Caki2 (cell line): ENCODE data around the gene PLA2G2F. TPM values are rescaled to one million over a fixed set of nuclear protein-coding genes. Genes with fewer than 3 reads are reported as not detected.

ENCODE experiments used
- DNase-seq: peaks from one replicate; pipeline ENCODE4 v3.0.0-alpha.2; 2015; ENCODE audit warnings: low read depth
- in situ Hi-C: cut with HindIII; loops from 2 replicates; pipeline ENCODE4 v1.10.0; 2016; ENCODE audit warnings: low sequenced_read_pairs, low pct_unique_long_range_greater_than_20kb, mixed read lengths
- total RNA-seq: library from RNA; depleted of rRNA; stranded (reverse); fragments of >200 nt; shearing (Covaris generic); gene quantifications from 2 replicates; pipeline ENCODE4 v1.2.3, GENCODE V29; 2014; ENCODE audit warnings: low replicate concordance; rRNA removed

PLA2G2F gene, protein sequence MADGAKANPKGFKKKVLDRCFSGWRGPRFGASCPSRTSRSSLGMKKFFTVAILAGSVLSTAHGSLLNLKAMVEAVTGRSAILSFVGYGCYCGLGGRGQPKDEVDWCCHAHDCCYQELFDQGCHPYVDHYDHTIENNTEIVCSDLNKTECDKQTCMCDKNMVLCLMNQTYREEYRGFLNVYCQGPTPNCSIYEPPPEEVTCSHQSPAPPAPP
- not detected in 2 replicates for total RNA-seq

DNA sequence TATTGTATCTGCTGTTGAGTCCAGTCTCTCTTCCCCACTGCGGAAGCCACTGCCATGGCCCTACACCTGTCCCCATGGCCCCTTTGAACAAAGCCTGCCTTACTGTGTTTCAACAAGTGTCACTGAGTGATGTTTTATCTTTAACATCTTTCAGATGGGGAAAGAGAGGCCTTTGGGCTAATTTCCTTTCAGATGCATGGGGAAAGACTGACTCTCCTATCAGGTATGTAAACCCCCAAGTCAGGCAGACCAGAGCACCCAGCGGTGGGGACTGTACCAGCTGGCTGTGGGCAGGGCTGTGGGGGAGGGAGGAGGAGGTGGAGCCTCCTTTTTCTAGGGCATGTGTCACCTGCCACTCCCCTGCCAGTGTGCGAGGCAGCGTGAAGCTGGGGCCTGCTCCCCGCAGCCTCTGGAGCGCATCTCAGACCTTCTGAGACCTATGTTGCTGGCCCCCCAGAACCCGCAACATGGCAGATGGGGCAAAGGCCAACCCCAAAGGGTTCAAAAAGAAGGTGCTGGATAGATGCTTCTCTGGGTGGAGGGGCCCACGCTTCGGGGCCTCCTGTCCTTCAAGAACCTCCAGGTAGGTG lies at the start of gene PLA2G2F:
PLA2G2F (plus strand) TSS at position 363 of the 590 bp plus-strand sequence; CDS start at position 468, 105 bp downstream.
- no peak for DNase-seq
- in situ Hi-C loops = no loop called here

DNA sequence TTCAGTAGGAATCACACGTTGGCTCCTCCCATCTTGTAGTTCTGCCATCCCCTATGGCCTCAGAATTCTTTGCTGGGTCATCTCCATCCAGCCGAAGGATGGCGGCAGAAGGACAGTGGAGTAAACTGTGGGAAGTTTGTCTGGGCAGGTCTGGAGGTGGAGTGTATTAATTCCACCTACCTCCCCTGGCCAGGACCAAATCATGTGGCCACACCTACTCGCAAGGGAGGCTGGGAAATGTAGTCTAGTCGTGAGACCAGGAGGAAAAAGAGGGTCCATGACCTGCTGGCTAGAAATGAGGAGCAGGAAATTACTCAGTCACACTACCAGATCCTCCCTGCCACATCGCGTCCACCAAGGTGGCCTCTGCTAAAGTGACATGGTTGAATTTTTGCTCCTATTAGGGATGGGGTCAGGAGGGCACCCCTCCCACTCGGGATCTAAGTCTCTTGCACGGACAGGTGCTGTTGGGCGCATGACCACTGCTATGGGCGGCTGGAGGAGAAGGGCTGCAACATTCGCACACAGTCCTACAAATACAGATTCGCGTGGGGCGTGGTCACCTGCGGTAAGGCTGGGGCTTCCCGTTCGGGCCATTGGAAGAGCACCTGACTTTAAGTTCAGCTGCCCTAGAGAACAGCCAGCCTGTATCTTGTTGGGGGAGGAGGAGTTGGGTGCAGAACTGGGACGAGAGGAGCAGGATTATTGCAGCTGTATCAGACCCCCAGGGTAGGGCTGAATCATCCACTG lies 49.6 kb upstream of the PLA2G2F start:
- no peak for DNase-seq
- in situ Hi-C loops = no loop called here

DNA sequence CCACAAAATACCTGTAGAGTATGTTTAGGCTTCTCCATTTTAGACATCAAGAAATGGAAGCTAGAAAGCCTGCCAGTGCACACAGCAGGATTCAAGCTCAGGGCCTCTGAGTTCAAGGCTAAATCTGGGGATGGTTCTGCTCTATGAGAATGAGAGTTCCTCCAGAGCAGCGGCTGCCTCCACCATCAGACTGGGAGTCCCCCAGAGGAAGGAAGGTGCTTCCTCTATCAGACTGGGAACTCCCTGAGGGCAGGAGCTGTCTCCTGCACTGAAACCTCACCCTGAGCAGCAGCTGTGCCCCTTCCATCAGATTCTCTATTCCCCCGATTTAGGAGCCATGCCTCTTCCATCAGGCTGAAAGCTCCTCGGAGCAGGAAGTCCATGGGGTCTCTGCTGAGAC lies 49.0 kb upstream of the PLA2G2F start:
- DNase-seq = no peak
- in situ Hi-C loops = no loop called here

DNA sequence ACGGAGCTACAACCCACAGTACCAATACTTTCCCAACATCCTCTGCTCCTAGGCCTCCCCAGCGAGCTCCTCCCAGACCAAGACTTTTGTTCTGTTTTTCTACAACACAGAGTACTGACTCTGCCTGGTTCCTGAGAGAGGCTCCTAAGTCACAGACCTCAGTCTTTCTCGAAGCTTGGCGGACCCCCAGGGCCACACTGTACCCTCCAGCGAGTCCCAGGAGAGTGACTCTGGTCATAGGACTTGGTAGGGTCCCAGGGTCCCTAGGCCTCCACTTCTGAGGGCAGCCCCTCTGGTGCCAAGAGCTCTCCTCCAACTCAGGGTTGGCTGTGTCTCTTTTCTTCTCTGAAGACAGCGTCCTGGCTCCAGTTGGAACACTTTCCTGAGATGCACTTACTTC lies 48.5 kb upstream of the PLA2G2F start:
- DNase-seq = no peak
- in situ Hi-C loops = no loop called here

DNA sequence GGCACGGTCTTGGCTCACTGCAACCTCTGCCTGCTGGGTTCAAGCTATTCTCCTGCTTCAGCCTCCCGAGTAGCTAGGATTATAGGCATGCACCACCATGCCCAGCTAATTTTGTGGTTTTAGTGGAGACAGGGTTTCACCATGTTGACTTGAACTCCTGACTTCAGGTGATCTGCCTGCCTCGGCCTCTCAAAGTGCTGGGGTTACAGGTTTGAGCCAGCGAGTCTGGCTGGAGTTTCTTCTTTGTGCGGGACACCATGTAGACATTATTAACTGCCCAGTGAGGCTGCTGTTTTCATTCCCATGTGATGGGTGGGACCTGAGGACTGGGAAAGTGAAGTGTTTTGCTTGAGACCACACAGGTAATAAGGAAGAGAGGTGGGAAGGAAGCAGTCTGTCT lies 45.8 kb upstream of the PLA2G2F start:
- DNase-seq = no peak
- in situ Hi-C loops = no loop called here

DNA sequence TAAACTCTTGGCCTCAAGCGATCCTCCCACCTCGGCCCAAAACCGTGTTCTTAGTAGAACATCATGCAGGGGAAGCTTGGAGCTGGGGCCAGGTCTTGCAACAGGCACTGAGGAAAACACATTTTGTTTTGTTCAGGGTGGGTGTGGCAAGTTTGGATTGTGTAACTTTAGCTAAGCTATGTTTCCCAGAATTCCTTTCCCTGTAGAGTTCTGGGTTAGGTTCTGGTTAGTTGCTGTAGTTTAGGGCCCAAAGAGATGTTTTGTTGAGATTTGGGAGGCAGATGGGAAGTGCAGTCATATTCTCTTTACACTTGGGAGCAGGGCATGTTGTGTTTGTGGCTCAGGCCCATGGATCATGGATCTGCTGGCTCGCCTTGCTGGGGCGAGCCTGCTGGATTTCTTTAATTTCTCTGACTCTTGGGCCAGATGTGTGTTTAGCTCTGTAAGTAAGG lies 45.2 kb upstream of the PLA2G2F start:
- no peak for DNase-seq
- in situ Hi-C loops = no loop called here

DNA sequence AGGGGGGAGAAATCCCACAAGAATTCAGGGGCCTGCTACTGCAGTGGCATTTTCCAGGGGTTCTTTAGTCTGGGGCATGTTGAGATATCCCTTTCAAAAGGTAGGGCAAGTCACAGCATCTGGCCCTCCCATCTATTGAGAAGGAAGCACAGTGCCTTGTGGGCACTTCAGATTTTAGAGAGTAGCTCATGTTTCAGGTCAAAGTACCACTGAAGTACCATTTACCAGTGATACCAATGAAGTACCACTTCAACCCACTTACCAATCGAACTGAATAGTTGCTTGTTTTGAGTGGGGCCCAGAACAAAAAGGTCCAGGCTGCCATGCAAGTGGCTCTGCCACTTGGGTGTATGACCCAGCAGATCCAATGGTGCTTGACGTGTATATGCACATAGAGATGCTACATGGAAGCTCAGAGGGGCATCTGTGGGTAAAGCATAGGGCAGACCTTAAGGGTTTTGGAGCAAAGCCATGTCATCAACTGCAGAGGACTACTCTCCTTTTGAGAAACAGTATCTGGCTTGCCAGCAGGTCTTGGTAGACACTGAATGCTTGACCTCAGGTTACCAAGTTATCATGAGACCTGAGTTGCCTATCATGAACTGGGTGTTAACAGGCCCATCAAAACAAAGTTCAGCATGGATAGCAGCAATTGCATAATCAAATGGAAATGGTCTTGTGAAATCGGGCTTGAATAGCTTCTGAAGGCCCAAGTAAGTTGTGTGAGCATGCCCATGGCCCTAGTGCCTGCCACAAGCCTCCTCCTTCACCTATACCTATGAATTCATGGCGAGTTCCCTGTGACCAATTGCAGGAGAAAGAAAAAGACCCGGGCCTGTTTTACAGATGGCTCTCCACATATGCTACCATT lies 43.3 kb upstream of the PLA2G2F start:
- in situ Hi-C loops = no loop called here
- no peak for DNase-seq

DNA sequence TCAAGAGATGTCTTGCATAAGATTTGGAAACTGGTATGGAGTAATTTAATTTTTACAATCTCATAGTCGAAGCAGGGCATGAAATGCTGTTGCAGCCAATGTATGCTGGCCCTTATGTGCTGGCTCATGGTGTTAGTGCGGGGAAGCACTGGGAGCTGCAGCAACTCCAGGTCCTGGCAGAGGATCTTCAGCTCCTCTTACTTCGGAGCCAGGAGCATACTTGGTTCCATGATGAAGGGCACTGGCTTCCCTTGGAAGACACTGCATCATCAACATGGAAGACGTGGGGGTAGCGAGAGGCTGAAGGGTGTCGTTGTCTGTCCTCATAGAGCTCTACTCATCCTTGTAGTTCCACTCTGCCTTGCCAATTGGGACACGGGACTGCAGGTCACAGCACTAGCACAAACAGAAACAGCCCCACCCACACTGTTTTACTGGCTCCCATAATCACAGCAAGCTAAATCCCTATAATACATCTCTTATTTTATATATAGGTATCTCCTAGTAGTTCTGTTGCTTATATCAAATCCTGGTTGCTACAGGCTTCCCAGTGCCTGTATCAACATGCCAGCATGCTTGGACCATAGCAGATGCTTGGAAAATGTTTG lies 42.2 kb upstream of the PLA2G2F start:
- in situ Hi-C loops = no loop called here
- DNase-seq = no peak

DNA sequence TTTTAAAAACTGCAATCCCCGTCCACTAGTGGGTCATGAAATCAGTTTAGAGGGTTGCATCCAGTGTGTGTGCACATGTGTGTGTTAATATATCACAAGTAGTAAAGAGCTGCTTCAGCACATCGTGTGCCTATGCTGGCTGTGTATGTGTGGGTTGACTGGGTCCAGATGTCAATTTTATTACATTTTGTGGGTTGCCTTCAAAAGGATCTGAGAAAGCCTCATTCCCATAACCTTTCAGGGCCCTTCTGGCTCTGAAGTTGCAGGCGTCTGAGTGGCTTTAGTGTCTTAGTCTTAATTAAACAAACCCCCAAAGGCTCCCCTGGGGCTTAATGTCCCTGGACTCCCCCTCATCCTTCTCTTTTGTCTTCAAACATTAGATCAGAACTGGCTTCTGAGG lies 39.6 kb upstream of the PLA2G2F start:
- in situ Hi-C loops = no loop called here

DNA sequence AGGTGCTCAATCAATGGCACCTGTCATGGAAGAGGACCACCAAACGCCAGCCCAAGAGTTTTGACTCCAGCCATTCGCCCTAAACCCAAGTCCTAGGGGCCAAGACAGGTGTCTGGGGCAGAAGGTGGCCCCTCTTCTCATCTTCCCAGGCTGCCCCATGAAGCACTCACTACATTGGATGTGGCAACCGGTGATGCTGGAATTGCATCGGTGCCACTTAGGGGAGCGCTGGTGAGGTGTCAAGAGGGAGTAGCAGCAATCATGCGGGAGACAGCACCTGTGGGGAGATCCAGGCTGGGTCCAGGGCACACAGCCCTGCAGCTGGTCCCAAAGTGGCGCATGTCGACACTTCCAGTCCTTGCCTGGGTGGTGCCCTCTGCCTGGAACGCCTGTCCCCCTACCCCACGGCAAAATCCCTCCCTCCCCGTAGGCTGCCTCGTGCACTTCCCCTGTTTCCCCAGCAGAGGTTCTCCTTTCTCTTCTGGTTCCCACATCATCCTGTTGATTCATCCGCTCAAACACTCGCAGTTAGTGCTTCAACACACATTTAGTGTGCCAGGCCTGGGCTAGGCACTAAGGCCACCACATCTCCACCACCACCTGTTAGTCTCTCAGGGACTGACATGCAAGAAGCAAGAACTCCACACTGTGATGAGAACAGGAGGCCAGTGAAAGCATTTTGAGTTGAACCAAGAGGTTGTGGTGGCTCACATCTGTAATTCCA lies 38.3 kb upstream of the PLA2G2F start:
- in situ Hi-C loops = no loop called here

More for the DNA sequence above, 39.6 kb upstream of the PLA2G2F start:
- no peak for DNase-seq

DNA sequence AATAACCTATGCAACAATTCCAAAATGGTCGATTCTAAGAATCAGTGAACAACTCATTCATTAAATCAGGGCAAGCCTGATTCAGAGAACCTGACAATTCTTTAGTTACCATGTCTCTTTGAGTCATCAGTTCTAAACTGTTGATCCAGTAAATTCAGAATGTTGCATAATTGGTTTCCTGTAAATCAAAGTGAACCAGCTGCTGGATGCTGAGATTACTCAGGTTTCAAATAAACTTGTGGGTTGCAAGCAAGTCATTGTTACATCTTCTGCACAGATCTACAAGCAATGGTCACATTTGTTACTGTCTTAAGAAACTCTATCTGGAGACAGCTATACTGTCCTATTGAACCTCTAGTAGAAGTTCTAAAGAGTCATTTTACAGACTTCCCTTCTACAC lies 36.2 kb upstream of the PLA2G2F start:
- no peak for DNase-seq
- in situ Hi-C loops = no loop called here

More for the DNA sequence above, 38.3 kb upstream of the PLA2G2F start:
- DNase-seq = peak; percentile 20

DNA sequence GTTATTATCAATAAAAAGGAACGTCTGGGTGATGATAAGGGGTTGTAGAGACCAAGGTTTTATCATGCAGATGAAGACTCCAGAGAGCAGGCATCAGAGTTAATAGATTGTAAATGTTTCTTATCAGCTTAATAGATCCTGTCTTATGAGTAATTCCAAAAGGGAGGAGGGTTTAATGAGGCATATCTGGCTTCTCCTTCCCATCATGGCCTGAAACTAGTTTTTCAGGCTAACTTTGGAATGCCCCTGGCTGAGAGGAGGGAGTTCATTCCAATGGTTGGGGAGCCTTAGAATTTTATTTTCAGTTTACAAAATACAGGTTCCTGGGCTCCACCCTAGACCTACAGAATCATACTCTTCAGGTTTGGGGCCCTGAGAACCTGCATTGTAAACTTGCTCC lies 33.3 kb upstream of the PLA2G2F start:
- DNase-seq = no peak
- in situ Hi-C loops = no loop called here

DNA sequence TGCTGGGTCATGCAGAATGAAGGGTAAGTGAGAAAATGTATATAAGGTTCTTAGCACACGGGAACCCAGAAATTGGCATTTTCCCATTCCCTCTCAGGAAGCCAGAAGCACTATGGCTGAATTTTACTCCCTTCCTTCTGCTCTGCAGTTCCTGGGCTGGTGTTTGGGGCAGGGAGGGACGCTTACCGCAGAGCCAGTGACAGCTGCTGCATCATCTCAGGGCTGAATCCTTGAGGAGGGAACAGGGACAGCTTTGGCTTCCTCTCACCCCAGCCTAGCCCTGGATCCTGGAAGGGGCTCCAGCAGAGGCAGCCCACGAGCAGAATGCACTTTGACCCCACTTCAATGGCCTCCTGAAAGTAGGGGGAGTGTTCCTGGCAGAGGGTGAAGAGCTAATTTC lies 31.8 kb upstream of the PLA2G2F start:
- in situ Hi-C loops = no loop called here
- DNase-seq = no peak

DNA sequence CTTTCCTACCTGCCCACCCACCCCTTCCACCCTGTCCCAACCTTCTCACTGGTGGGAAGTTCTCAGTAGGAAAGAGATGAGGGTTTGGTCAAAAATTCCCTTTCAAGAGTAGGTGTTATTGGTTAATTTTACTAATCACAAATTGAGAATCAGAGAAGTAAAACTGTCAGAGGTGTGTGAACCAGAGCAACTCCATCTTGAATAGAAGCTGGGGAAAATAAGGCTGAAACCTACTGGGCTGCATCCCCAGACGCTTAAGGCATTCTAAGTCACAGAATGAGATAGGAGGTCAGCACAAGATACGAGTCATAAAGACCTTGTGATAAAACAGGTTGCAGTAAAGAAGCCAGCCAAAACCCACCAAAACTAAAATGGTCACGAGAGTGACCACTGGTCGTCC lies 31.3 kb upstream of the PLA2G2F start:
- DNase-seq = no peak
- in situ Hi-C loops = no loop called here

DNA sequence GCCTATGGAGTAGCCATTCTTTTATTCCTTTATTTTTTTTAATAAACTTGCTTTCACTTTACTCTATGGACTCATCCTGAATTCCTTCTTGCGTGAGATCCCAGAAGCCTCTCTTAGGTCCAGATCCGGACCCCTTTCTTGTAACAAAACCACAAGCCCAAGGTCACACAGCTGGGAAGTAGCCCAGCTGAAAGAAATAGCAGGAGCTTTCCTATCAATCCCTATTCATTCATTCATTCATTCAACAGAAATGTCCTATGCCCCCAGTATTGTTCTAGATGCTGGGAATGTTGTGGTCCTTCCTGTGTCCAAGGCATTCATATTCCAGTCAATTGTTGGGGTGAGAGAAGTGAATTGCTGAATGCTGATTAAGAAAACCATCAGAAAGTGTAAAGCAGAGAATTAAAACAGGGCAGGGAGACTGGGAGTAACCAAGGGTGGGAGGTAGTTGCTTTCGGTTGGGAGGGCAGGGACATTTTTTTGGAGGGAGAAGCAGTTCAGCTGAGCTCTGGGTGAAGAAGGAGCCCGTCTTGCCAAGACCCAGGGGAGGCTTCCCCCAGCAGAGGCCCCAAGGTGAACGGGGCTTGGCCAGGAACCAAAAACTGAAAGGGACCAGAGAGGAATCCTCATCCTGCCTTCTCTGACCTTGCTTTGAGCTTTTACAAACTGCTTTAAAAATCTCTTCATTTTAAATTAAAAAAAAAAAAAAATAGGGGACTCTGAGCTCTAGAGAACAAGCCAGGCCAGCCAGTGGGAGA lies 30.6 kb upstream of the PLA2G2F start:
- no peak for DNase-seq
- in situ Hi-C loops = no loop called here

DNA sequence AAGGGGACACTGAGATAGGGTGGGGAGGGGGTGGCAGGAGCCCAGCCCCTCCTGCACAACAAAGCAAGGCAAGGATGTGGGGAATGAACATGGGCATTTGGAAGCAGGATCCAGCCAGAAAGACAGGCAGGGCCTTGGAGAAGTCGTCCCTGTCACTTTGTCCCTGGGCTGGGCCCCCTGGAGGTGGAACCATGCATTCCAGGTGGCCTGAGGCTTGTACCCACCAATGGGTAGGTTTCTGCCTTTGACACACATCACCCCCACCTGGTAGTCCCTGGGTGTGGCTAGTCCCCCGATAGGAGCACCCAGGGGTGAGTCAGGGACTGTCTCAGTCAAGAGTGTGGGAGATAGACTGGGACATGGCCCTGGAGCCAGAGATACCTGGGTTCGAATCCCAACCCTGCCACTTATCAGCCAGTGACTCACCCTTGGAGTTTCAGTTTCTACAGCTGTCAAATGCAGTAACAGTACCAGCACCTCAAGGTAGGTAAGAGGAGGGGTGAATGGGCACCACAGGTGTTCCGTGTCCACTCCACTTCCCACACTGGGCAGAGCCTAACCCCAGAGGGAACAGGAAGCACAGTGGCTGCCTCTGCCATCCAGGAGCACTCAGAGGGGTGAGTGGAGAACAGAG lies 29.8 kb upstream of the PLA2G2F start:
- in situ Hi-C loops = no loop called here

DNA sequence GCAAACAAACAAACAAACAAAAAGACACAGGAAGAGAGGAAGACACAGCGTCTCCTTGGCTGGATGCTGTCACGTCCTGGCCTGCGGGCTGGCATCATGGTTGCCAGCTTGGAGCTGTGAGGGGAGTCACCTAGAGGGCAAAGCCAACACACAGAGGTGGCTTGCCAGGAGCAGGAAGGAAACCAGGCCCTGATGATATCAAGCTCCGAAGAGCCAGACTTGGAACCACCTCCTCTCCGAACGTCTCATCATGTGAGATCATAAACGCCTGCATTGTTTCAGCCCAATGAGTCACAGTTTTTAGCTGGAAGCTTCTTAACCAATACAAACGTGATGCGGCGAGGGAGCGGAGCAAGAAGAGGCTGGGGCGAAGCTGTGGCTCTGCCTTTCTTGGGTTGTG lies 28.4 kb upstream of the PLA2G2F start:
- in situ Hi-C loops = no loop called here
- DNase-seq = no peak

More for the DNA sequence above, 29.8 kb upstream of the PLA2G2F start:
- no peak for DNase-seq
